ENCODE data around the gene PKP2. TPM values are rescaled to one million over a fixed set of nuclear protein-coding genes. Genes with fewer than 3 reads are reported as not detected.

Gene PKP2
- total RNA-seq, 1 experiment from 2014 or later = 61.1 TPM

GRCh38 chr12:32926356-32926755 lies 29.8 kb upstream of the PKP2 start:
- Mint-ChIP-seq H3K4me3 (ENCODE audit: low read depth, unreplicated experiment) (no peak overlapping the region), H3K27ac (ENCODE audit: unreplicated experiment) (no peak overlapping the region), H3K4me1 (ENCODE audit: low read depth, unreplicated experiment) (peaks cover 10% of the 10 kb centered on the region), H3K9me3 (ENCODE audit: low read depth, unreplicated experiment) (no peaks in the 10 kb centered on the region), H3K27me3 (ENCODE audit: unreplicated experiment) (no peaks in the 10 kb centered on the region), H3K36me3 (ENCODE audit: insufficient read depth, unreplicated experiment) (no peaks in the 10 kb centered on the region)
- no peak for DNase-seq
- intact Hi-C loops (cut with micrococcal nuclease; ENCODE audit: unreplicated experiment) = no loop called here
- CTCF ChIA-PET = no interaction called here
- no TSS peak for BruUV-seq (replicated peaks)
- TF ChIP-seq, protein P1, sequence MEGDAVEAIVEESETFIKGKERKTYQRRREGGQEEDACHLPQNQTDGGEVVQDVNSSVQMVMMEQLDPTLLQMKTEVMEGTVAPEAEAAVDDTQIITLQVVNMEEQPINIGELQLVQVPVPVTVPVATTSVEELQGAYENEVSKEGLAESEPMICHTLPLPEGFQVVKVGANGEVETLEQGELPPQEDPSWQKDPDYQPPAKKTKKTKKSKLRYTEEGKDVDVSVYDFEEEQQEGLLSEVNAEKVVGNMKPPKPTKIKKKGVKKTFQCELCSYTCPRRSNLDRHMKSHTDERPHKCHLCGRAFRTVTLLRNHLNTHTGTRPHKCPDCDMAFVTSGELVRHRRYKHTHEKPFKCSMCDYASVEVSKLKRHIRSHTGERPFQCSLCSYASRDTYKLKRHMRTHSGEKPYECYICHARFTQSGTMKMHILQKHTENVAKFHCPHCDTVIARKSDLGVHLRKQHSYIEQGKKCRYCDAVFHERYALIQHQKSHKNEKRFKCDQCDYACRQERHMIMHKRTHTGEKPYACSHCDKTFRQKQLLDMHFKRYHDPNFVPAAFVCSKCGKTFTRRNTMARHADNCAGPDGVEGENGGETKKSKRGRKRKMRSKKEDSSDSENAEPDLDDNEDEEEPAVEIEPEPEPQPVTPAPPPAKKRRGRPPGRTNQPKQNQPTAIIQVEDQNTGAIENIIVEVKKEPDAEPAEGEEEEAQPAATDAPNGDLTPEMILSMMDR (IDR thresholded peaks at IDR 0.05; ENCODE audit: unreplicated experiment) = no peak

GRCh38 chr12:32922546-32923297 lies 26.1 kb upstream of the PKP2 start:
- H3K4me3 Mint-ChIP-seq (ENCODE audit: low read depth, unreplicated experiment) = no peak overlapping the region
- TF ChIP-seq, protein P1 (IDR thresholded peaks at IDR 0.05; ENCODE audit: unreplicated experiment) = no peak
- no peak for DNase-seq
- CTCF ChIA-PET = no interaction called here
- BruUV-seq (replicated peaks) = no TSS peak
- peaks cover 34% of the 10 kb centered on the region for H3K4me1 Mint-ChIP-seq (ENCODE audit: low read depth, unreplicated experiment)
- intact Hi-C loops (cut with micrococcal nuclease; ENCODE audit: unreplicated experiment) = no loop called here
- peaks cover 10% of the 10 kb centered on the region for H3K36me3 Mint-ChIP-seq (ENCODE audit: insufficient read depth, unreplicated experiment)
- no peaks in the 10 kb centered on the region for H3K27me3 Mint-ChIP-seq (ENCODE audit: unreplicated experiment)
- H3K27ac Mint-ChIP-seq (ENCODE audit: unreplicated experiment) = peak overlapping the region; percentile 19
- H3K9me3 Mint-ChIP-seq (ENCODE audit: low read depth, unreplicated experiment) = no peaks in the 10 kb centered on the region

GRCh38 chr12:32921397-32921796 lies 24.8 kb upstream of the PKP2 start:
- intact Hi-C loops (cut with micrococcal nuclease; ENCODE audit: unreplicated experiment) = no loop called here
- CTCF ChIA-PET = interaction anchor here (0.6 to 1.3 kb wide), 4 partner anchors 24 to 171 kb away, joined by 3 to 5 read pairs (median 4); partner anchors contain the start of genes PKP2 and YARS2
- Mint-ChIP-seq H3K9me3 (ENCODE audit: low read depth, unreplicated experiment) (no peaks in the 10 kb centered on the region), H3K36me3 (ENCODE audit: insufficient read depth, unreplicated experiment) (peaks cover 10% of the 10 kb centered on the region), H3K4me3 (ENCODE audit: low read depth, unreplicated experiment) (no peak overlapping the region), H3K4me1 (ENCODE audit: low read depth, unreplicated experiment) (peaks cover 34% of the 10 kb centered on the region), H3K27me3 (ENCODE audit: unreplicated experiment) (no peaks in the 10 kb centered on the region), H3K27ac (ENCODE audit: unreplicated experiment) (peak overlapping the region; percentile 92)
- DNase-seq = no peak
- TF ChIP-seq, protein P1 (IDR thresholded peaks at IDR 0.05; ENCODE audit: unreplicated experiment) = no peak
- no TSS peak for BruUV-seq (replicated peaks)

GRCh38 chr12:32920506-32921085 lies 24.0 kb upstream of the PKP2 start:
- peak; percentile 37 for DNase-seq
- peaks cover 34% of the 10 kb centered on the region for H3K4me1 Mint-ChIP-seq (ENCODE audit: low read depth, unreplicated experiment)
- TF ChIP-seq, protein P1 (IDR thresholded peaks at IDR 0.05; ENCODE audit: unreplicated experiment) = no peak
- H3K27ac Mint-ChIP-seq (ENCODE audit: unreplicated experiment) = peak overlapping the region; percentile 94
- no peak overlapping the region for H3K4me3 Mint-ChIP-seq (ENCODE audit: low read depth, unreplicated experiment)
- BruUV-seq (replicated peaks) = no TSS peak
- CTCF ChIA-PET = interaction anchor here (1.3 kb wide), 1 partner anchor 165 kb away, joined by 5 read pairs; the partner anchor contains the start of gene YARS2
- H3K36me3 Mint-ChIP-seq (ENCODE audit: insufficient read depth, unreplicated experiment) = peaks cover 10% of the 10 kb centered on the region
- H3K9me3 Mint-ChIP-seq (ENCODE audit: low read depth, unreplicated experiment) = no peaks in the 10 kb centered on the region
- no peaks in the 10 kb centered on the region for H3K27me3 Mint-ChIP-seq (ENCODE audit: unreplicated experiment)
- intact Hi-C loops (cut with micrococcal nuclease; ENCODE audit: unreplicated experiment) = no loop called here

Measured in Calu3 (cell line).